ENCODE data around the gene PLK2.

Gene PLK2

DNA sequence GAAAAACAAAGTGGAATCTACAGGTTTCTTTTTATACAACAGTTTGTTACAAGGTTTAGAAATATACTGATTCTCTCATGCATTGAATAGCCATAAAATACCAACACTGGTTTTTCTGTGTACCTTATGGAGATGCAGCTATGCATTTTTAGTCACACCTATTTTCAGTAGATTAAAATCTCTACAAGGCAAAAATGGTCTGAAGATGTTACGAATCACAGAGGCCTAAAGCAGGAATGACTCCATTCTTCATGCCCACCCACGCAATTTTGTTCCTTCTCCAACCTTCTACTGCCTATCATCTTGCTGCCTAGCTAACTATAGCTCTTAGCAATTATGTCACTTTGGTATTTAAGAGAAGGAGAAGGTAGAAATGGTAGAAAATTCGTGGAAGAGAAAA, 9.9 kb downstream of the PLK2 start:
- DNase-seq (ENCODE audit: low read depth) = no peak

DNA sequence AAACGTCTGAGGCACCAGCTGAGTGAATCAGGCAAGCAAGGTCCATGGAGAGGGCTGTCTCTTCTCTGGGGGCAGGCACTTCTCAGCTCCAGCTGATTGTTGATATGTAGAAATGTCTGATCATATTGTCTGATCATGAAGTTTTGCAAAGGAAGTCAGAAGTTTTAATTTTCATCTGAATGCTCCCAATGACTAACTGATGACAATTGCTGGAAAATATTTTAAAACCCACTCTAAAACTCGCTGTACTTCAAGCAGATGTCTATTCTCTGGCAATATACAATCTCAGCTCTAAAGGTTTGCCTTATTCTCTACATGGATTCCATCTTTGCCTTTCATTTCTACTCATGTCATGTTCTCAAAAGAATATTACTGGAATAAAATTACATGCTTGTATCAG, 12.7 kb downstream of the PLK2 start:
- DNase-seq (ENCODE audit: low read depth) = no peak

DNA sequence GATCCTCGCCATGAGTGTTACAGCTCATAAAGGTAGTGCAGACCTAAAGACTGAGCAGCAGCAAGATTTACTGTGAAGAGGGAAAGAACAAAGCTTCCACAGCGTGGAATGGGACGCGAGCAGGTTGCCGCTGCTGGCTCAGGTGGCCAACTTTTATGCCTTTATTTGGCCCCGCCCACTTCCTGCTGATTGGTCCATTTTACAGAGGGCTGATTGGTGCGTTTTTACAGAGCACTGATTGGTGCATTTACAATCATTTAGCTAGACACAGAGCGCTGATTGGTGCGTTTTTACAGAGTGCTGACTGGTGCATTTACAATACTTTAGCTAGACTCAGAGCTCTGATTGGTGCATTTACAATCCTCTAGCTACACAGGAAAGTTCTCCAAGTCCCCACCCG, 13.9 kb downstream of the PLK2 start:
- no peak for DNase-seq (ENCODE audit: low read depth)

DNA sequence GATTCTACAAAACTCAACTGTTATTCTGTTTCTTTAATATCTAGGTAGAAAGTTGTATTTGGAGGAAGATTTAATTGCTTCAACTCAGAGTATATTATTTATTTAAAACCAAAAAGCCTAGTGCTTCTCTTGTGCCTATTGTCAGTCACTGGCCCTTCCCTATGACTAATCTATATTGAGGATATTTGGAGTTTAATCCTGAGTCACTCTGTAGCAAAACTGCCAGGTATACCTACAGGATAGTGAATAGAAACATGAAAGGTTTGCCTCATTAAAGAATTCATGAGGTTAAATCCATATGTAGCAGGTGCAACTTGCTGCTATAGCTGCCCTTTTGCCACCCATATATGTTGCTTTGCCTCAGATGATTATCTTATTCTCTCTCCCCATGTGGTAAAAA, 15.1 kb downstream of the PLK2 start:
- no peak for DNase-seq (ENCODE audit: low read depth)

DNA sequence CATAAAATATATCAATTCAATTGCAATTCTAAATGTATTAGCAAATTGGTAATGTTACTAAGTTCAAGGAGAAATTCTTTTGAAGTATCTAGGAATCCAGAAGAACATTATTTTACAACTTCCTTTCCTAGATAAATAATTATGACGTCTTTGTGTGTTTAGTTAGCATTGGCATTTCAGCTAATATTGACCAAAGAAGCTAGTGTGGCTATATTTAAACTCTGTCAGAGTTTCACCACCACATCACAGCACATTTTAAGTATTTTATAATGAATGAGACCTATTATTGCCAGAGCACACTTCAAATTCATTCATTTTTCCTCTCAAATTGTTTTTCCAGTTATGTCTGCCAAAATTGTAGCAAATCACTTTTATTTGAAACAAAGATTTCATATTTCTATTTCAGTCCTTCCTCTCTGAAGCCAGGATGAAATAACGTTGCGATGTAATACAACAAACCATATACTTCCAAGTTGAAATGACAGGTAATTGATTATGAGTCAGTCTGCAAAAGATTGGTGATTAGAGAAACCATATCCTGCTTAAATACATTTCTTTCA, 18.9 kb downstream of the PLK2 start:
- no peak for DNase-seq (ENCODE audit: low read depth)

DNA sequence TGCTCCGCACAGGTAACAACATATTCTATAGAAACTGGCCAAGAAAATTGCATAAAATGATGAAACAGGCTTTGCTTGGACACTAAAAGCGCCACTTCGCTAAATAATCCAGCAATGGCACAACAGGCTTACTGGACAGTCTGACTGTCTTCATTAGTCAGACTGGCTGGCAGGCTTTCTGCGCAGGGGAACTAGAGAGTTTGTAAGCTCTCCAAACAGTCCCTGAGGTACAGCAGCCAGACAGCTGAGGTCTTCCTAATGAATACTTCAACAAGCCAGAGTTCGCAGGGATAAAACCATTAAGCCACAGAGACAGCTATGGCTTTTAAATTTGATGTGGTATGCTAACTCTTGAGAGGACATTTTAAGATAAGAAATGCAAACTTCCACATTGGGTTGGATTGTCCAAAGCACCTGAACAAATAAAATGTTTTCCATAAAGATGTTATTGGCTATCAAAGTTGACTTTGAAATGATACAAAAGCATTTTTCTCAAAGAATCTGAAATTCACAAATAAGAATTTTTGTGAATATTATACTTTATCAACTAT, 20.7 kb downstream of the PLK2 start:
- no peak for DNase-seq (ENCODE audit: low read depth)

DNA sequence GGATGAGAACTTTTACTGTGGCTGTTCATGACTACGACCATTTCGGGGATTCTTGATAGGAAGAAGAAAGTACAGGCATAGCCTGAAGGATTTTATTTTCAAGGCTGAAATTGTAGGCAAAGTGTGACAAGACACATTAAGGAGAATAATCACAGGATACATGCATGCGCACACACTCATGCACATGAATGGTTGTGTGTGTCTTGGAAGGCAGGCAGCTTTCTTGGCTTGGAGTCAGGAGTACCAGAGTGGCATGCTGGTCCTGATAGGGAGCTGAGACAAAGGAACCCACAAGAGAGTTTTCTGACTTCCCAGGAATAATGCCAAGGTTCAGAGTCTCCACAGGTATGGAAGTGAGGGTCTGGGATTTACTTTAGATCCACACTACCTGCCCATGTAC, 22.2 kb downstream of the PLK2 start:
- no peak for DNase-seq (ENCODE audit: low read depth)

DNA sequence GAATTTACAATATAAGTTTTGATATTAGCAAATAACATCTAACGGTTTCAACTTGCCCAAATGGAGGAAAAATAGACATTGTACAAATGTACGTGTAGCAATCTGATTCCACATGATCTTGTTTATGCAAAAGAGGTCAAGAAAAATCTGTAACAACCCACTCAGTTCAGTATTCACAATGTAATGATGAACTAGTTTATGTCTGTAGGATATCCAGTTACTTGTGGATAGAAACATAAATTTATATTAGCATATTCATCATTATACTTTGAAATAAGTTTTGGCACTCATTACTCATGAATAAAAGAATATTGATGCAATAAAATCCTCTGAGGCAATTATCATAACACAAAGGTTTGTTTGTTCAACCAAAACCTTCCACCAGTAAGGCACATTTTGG, 28.1 kb downstream of the PLK2 start:
- no peak for DNase-seq (ENCODE audit: low read depth)

DNA sequence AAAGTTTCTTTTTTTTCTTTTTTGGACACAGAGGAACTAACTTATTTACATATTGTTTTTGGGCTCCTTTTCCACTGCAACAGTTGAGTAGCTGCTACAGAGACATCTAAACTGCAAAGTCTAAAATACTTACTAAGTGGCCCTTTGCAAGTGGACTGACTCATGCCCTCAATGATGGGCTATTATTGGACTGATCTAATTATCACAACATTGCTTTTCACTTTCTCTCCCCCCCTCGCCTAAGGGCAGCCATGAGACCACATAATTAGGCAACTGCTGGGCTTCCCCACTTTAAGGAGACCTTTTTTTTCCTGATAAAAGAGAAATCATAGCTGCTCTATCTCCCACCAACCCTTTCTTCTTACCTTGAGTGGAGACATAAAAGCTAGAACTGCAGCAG, 47.0 kb downstream of the PLK2 start:
- no peak for DNase-seq (ENCODE audit: low read depth)

DNA sequence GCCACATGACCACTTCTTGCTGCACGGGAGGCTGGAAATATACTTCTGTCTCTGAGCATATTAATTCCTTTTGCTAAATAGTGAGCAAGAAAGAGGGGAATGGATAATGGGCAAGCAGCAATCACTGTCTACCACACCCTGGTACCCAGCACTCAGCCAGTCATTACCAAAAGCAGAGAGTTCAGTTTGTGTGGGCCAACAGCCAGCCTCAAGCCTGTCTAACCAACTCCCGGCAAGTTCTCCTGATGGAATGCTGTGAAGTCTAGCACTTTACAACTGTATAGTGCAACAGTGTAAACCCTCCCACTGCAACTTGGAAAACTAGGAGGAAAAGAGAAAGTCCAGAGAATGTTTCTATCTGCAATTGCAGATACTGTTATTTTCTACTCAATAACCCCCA, 47.8 kb downstream of the PLK2 start:
- DNase-seq (ENCODE audit: low read depth) = no peak

DNA sequence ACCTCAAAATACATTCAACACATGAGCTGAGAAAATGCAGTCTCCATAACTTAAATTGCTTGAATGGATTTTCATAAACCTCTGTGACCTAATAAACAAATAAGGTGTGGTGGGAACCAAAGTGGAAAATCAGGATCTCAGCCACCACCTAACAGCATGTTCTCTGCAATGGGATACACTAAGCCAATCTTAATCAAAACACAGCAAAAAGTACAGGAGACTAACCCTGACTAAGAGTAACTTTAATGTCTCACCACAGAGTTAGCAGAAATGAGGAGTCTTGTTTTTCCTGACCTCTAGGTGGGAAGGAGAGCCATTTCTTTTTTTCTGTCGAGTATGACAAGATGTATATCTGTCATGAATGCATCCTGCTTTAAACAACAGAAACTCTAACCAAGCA, 48.5 kb downstream of the PLK2 start:
- DNase-seq (ENCODE audit: low read depth) = no peak

DNA sequence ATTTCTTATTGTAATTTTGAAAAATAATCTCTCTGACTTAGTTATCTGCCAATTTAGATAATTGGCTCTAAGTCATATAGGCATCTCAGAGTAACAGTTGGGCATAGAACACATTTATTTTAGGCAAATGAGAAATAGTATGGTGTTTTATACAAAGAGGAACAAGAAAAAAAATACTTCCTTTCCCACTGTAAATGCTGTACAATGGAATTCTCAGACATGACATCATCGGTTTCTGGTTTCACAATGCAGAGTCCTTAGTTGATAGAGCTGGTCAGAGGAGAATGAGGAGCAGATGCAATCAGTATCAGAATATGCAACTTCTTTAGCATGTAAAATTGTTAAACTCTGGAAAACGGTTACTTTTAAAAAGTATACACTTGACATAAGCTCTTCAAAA, 49.4 kb downstream of the PLK2 start:
- peak; percentile 89 for DNase-seq (ENCODE audit: low read depth)

DNA sequence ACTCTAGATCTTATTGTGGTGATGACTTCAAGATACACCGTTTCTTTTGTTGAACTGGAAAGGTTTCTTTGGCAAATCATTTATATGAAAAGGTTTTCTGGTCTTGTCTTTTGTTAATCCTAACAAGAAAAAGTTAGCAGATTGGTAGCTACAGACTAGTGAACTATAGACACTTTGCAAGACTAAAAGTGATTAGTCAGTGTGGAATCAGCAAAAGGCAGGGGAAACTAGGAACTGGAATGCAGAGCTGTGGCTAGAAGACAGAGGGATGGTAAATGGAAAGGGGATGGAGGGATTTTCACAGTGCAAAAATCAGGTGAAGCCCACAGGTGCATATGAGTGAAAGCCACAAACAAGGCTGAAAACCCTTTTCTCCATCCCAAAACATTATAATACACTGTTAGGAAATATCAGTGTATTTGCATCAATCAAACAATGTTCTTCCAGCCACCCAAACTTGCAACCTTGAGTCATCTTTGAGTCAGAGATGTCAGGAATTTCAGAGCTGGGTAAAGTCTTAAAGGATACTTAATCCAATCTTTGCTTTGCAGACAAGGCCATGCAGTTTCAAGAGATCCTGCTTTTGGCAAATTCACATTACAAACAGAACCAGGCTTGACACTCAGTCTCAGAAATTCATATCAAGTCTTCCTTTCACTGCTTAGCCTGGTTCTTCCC, 52.7 kb downstream of the PLK2 start:
- peak; percentile 86 for DNase-seq (ENCODE audit: low read depth)

DNA sequence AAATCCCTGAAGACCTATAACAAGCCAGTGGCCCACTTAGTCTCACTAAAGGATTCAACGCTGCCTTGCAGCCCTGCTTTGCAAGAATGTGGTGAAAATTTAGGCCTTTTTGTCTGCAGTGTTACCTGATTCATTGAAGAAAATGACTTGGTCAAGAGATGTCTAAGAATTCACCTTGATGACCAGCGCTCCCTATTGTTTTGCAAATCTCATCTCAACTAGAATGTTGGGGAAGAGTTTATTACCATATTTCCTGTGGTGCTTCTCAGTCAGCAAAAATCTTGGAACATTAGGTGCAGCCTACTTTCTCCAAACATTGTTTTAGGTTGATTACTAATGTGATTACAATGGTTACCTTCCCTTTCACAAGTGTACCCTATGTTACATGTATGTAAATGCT, 53.5 kb downstream of the PLK2 start:
- DNase-seq (ENCODE audit: low read depth) = no peak

DNA sequence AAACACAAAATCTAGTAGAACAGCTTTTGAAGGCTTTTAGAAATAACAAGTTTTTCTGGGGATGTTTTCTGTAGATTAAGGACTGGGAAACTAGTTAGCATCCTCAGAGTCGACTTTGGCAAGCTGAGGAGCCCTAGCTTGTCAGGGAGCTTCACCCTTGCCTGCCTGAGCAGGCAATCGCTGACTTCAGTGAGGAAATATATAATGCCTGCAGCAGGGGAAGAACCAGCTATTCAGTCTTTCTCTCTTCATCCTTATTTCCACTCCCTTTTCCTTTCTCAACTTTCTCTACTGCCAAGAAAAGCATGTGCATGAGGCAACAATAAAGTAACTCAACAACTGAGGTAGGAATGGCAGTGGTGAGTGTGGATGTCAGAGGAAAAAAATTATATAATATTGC, 54.7 kb downstream of the PLK2 start:
- DNase-seq (ENCODE audit: low read depth) = no peak

DNA sequence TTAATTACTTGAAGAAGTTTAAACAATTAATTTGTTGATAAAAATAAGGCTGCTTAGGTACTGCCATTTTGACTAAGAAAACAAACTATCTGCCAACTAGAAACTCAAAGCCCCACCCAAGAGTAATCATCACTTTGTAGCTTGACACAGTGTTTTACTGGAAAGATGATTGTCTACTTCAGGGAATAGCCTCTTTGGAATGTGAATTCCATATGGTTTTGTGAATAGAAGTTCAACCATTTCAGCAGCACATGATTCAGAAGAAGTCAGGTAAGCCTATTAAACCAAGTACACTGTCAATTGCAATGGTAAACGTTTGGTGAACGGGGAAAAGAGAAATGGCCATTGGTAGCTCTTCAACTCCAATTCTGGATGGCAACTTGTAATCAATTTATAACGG, 55.2 kb downstream of the PLK2 start:
- DNase-seq (ENCODE audit: low read depth) = no peak

Data from amniotic epithelial cell (primary cell).